H1 (cell line): ENCODE measurements around the gene KCNJ5. TPM values are rescaled to one million over a fixed set of nuclear protein-coding genes. Genes with fewer than 3 reads are reported as not detected.

Source experiments
- CTCF ChIA-PET: fragments of 300-600 bp; sonication (Branson Sonifier 250); formaldehyde crosslinking; loops from one replicate; lab custom pipeline; 2021; ENCODE audit not compliant: partially characterized antibody; lab: Charles Lee
- POLR2A ChIA-PET: fragments of 300-600 bp; sonication (Branson Sonifier 250); formaldehyde crosslinking; loops from one replicate; lab custom pipeline; 2021; ENCODE audit warnings: inconsistent platforms; ENCODE audit not compliant: partially characterized antibody; lab: Charles Lee
- DNase-seq, 2 experiments: peaks; one replicate each; pipeline versions ENCODE4 v3.0.0 to v3.0.0-alpha.2; 2010 to 2022; ENCODE audit warnings: low spot score in 2 of 2, low read depth in 1 of 2, mixed read lengths in 1 of 2
- FAIRE-seq: peaks from 2 replicates; lab custom pipeline; 2011; peaks lifted over from hg19 to GRCh38; lab: Jason Lieb, UNC
- H2AFZ ChIP-seq: 2 replicates; pipeline ENCODE4 v1.8.1; 2012; ENCODE audit warnings: low read length, inconsistent platforms
- H2AK5ac ChIP-seq: 2 replicates; pipeline ENCODE4 v1.6.1; 2013; ENCODE audit warnings: low read depth, low read length
- H2BK120ac ChIP-seq: replicated peaks from 2 replicates; pipeline ENCODE3; 2013; ENCODE audit warnings: low read depth, low read length, inconsistent platforms
- H2BK12ac ChIP-seq: 2 replicates; pipeline ENCODE4 v1.6.1; 2013; ENCODE audit warnings: low read depth, low read length
- H2BK15ac ChIP-seq: 2 replicates; pipeline ENCODE4 v1.6.1; 2013; ENCODE audit warnings: low read length
- H2BK20ac ChIP-seq: 2 replicates; pipeline ENCODE4 v1.6.1; 2013; ENCODE audit warnings: low read length
- H2BK5ac ChIP-seq: 2 replicates; pipeline ENCODE4 v1.6.1; 2013; ENCODE audit warnings: low read depth, low read length
- H3K14ac ChIP-seq: 2 replicates; pipeline ENCODE4 v1.6.1; 2013; ENCODE audit warnings: inconsistent platforms; ENCODE audit not compliant: insufficient read length
- H3K18ac ChIP-seq: 2 replicates; pipeline ENCODE4 v1.6.1; 2013; ENCODE audit warnings: low read length; ENCODE audit errors: extremely low read depth
- H3K23ac ChIP-seq: 2 replicates; pipeline ENCODE4 v1.6.1; 2013; ENCODE audit warnings: inconsistent platforms; ENCODE audit not compliant: insufficient read length
- H3K23me2 ChIP-seq: 2 replicates; pipeline ENCODE4 v1.6.1; 2013; ENCODE audit warnings: low read depth, low read length
- H3K27ac ChIP-seq: 2 replicates; pipeline ENCODE4 v1.6.1; 2011; ENCODE audit warnings: low read depth, low read length, inconsistent platforms
- H3K27me3 ChIP-seq, 4 experiments: replicated peaks in 1 of 4; 1 replicate in 1 of 4; 2 replicates in 3 of 4; pipeline versions ENCODE4 v1.6.1 to v1.8.1; 2011 to 2013; ENCODE audit warnings: low read length in 3 of 4, mild to moderate bottlenecking in 3 of 4, inconsistent platforms in 2 of 4, mixed read lengths in 2 of 4, moderate library complexity in 1 of 4; ENCODE audit not compliant: control insufficient read depth in 3 of 4, insufficient read depth in 3 of 4; ENCODE audit errors: extremely low read depth in 1 of 4
- H3K36me3 ChIP-seq, 4 experiments: 2 replicates each; pipeline versions ENCODE4 v1.6.1 to v1.8.1; 2011 to 2013; ENCODE audit warnings: mild to moderate bottlenecking in 4 of 4, low read length in 3 of 4, moderate library complexity in 2 of 4, control low read depth in 1 of 4, inconsistent platforms in 1 of 4; ENCODE audit not compliant: insufficient read depth in 4 of 4, control insufficient read depth in 2 of 4
- H3K4ac ChIP-seq: replicated peaks from 2 replicates; pipeline ENCODE3; 2013; ENCODE audit warnings: low read length, low read depth, mixed read lengths, inconsistent platforms; ENCODE audit not compliant: insufficient read length
- H3K4me1 ChIP-seq, 4 experiments: replicated peaks in 1 of 4; 1 replicate in 1 of 4; 2 replicates in 3 of 4; pipeline versions ENCODE4 v1.6.1 to v1.8.1; 2011 to 2013; ENCODE audit warnings: low read length in 3 of 4, inconsistent platforms in 2 of 4, mixed read lengths in 1 of 4; ENCODE audit not compliant: insufficient read depth in 4 of 4, control insufficient read depth in 3 of 4
- H3K4me2 ChIP-seq, 2 experiments: 2 replicates each; pipeline versions ENCODE4 v1.6.1 to v1.8.1; 2011 to 2013; ENCODE audit warnings: low read depth in 2 of 2, low read length in 2 of 2, control low read depth in 1 of 2, inconsistent platforms in 1 of 2, mild to moderate bottlenecking in 1 of 2; ENCODE audit not compliant: insufficient read depth in 1 of 2
- H3K4me3 ChIP-seq, 4 experiments: fragments of 200-600, 300-600 bp in 1 of 4; sonication (generic), shearing (Covaris generic), sonication (Bioruptor Twin) in 1 of 4; 2 replicates each; pipeline versions ENCODE4 v1.5.1 to v1.8.1; 2011 to 2016; ENCODE audit warnings: low read length in 4 of 4, low read depth in 3 of 4, control low read depth in 2 of 4, inconsistent platforms in 2 of 4, mild to moderate bottlenecking in 2 of 4, mixed read lengths in 1 of 4, moderate library complexity in 1 of 4; ENCODE audit not compliant: insufficient read depth in 2 of 4; ENCODE audit errors: extremely low read depth in 1 of 4
- H3K56ac ChIP-seq: replicated peaks from 2 replicates; pipeline ENCODE3; 2013; ENCODE audit warnings: low read depth, mild to moderate bottlenecking, mixed read lengths, low read length, inconsistent platforms; ENCODE audit not compliant: insufficient read length
- H3K79me1 ChIP-seq: 2 replicates; pipeline ENCODE4 v1.6.1; 2013; ENCODE audit warnings: low read depth, low read length, control low read depth
- H3K79me2 ChIP-seq, 2 experiments: 2 replicates each; pipeline versions ENCODE4 v1.6.1 to v1.8.1; 2012 to 2013; ENCODE audit warnings: low read length in 2 of 2, mild to moderate bottlenecking in 2 of 2, inconsistent platforms in 1 of 2; ENCODE audit not compliant: insufficient read depth in 2 of 2, control insufficient read depth in 1 of 2
- H3K9ac ChIP-seq, 4 experiments: replicated peaks in 1 of 4; 1 replicate in 1 of 4; 2 replicates in 3 of 4; pipeline versions ENCODE4 v1.6.1 to v1.8.1; 2011 to 2013; ENCODE audit warnings: low read depth in 3 of 4, low read length in 3 of 4, control low read depth in 2 of 4, mild to moderate bottlenecking in 2 of 4, moderate library complexity in 2 of 4, inconsistent platforms in 1 of 4; ENCODE audit errors: extremely low read depth in 1 of 4
- H3K9me3 ChIP-seq, 2 experiments: 2 replicates each; pipeline versions ENCODE4 v1.6.1 to v1.8.1; 2012 to 2013; ENCODE audit warnings: mild to moderate bottlenecking in 2 of 2, moderate library complexity in 2 of 2, control low read depth in 1 of 2, inconsistent platforms in 1 of 2, low read depth in 1 of 2, low read length in 1 of 2, mixed read lengths in 1 of 2; ENCODE audit not compliant: insufficient read depth in 2 of 2
- H4K20me1 ChIP-seq, 2 experiments: replicated peaks in 1 of 2; 2 replicates each; pipeline versions ENCODE3 to v1.8.1; 2011 to 2013; ENCODE audit warnings: inconsistent platforms in 2 of 2, low read length in 2 of 2, mild to moderate bottlenecking in 1 of 2; ENCODE audit not compliant: insufficient read depth in 2 of 2, control insufficient read depth in 1 of 2
- H4K5ac ChIP-seq: 2 replicates; pipeline ENCODE4 v1.6.1; 2013; ENCODE audit warnings: low read length, low read depth, mixed read lengths, inconsistent platforms; ENCODE audit not compliant: insufficient read length
- H4K8ac ChIP-seq: 2 replicates; pipeline ENCODE4 v1.8.0; 2013; ENCODE audit warnings: mild to moderate bottlenecking, moderate library complexity, low read length, inconsistent platforms; ENCODE audit not compliant: insufficient read depth; ENCODE audit errors: extremely low read depth
- H4K91ac ChIP-seq: replicated peaks from 2 replicates; pipeline ENCODE3; 2013; ENCODE audit warnings: low read length, mixed read lengths, inconsistent platforms; ENCODE audit not compliant: insufficient read length
- CHD1 ChIP-seq: IDR thresholded peaks from 2 replicates; pipeline ENCODE4 v1.6.1; 2012; ENCODE audit warnings: low read depth, low read length, improper control_type of control experiment
- EGR1 ChIP-seq: IDR thresholded peaks from 2 replicates; pipeline ENCODE4 v1.6.1; 2011; ENCODE audit warnings: low read depth, low read length, borderline replicate concordance
- EZH2 ChIP-seq: fragments of 200-600 bp; sonication (generic); IDR thresholded peaks from 2 replicates; pipeline ENCODE4 v1.7.1; 2012; ENCODE audit warnings: low read depth, mild to moderate bottlenecking, moderate library complexity, low read length, inconsistent platforms; ENCODE audit not compliant: severe bottlenecking
- JUN ChIP-seq: IDR thresholded peaks from 2 replicates; pipeline ENCODE4 v1.6.1; 2011; ENCODE audit warnings: low read depth, mild to moderate bottlenecking, improper control_type of control experiment, low read length
- POU5F1 ChIP-seq: IDR thresholded peaks from 2 replicates; pipeline ENCODE4 v1.6.1; 2011; ENCODE audit warnings: low read depth, mild to moderate bottlenecking, low read length, moderate library complexity
- RAD21 ChIP-seq, 2 experiments: IDR thresholded peaks in 1 of 2; conservative IDR thresholded peaks in 1 of 2; 2 replicates each; pipeline ENCODE4 v1.6.1; 2011; ENCODE audit warnings: low read depth in 2 of 2, low read length in 2 of 2, improper control_type of control experiment in 1 of 2, inconsistent platforms in 1 of 2, mild to moderate bottlenecking in 1 of 2, moderate library complexity in 1 of 2
- RBBP5 ChIP-seq: IDR thresholded peaks from 2 replicates; pipeline ENCODE4 v1.7.1; 2012; ENCODE audit warnings: low read depth, mild to moderate bottlenecking, inconsistent platforms, low read length, moderate library complexity, borderline replicate concordance
- TBP ChIP-seq: IDR thresholded peaks from 2 replicates; pipeline ENCODE4 v1.6.1; 2011; ENCODE audit warnings: low read depth, low read length, improper control_type of control experiment
- YY1 ChIP-seq: IDR thresholded peaks from 2 replicates; pipeline ENCODE4 v1.6.1; 2011; ENCODE audit warnings: low read depth, mild to moderate bottlenecking, low read length
- WGBS, 2 experiments: shearing (Covaris generic) in 1 of 2; methylation state at CpG; one replicate each; pipeline versions ENCODE4 v1.1.6 to v1.1.7; 2013 to 2015; ENCODE audit warnings: low lambda C conversion rate in 2 of 2, mixed read lengths in 2 of 2, inconsistent platforms in 1 of 2, low coverage in 1 of 2, missing lambda C conversion rate in 1 of 2; ENCODE audit not compliant: insufficient replicate concordance in 2 of 2, insufficient coverage in 1 of 2, insufficient read length in 1 of 2; ENCODE audit errors: extremely low coverage in 1 of 2, missing lambda C conversion rate in 1 of 2; 5-methylcytosine and 5-hydroxymethylcytosine counted together
- polyA plus RNA-seq, 7 experiments: library from polyadenylated mRNA; depleted of rRNA in 3 of 7; stranded (reverse) in 5 of 7; unstranded in 2 of 7; fragments of >200 nt in 5 of 7; fragments of 200-250 nt in 2 of 7; gene quantifications; 1 replicate in 5 of 7; 2 replicates in 1 of 7; 4 replicates in 1 of 7; pipeline versions ENCODE4 v1.2.1 to v1.2.3, GENCODE V29; 2011 to 2013; ENCODE audit warnings: missing spikeins in 2 of 7, mixed read lengths in 2 of 7
- total RNA-seq: library from RNA; stranded (reverse); fragmentation: NEBNext Ultra II Directional; extraction: Animal tissue kit (Norgen Biotek cat#: 25700); gene quantifications from 2 replicates; pipeline ENCODE4 v1.2.1, GENCODE V29; 2021
- TF ChIP-seq, protein P1 (sequence below): IDR thresholded peaks from 2 replicates; pipeline ENCODE4 v1.6.1; 2011; ENCODE audit warnings: low read depth, mild to moderate bottlenecking, low read length; ENCODE audit not compliant: insufficient read depth

Gene KCNJ5
- total and polyA plus RNA-seq, 2 of the 8 experiments (the other 6 are each of a cell fraction or from before 2014, with no cell fraction given) = 0.05 TPM; not detected in 1

DNA sequence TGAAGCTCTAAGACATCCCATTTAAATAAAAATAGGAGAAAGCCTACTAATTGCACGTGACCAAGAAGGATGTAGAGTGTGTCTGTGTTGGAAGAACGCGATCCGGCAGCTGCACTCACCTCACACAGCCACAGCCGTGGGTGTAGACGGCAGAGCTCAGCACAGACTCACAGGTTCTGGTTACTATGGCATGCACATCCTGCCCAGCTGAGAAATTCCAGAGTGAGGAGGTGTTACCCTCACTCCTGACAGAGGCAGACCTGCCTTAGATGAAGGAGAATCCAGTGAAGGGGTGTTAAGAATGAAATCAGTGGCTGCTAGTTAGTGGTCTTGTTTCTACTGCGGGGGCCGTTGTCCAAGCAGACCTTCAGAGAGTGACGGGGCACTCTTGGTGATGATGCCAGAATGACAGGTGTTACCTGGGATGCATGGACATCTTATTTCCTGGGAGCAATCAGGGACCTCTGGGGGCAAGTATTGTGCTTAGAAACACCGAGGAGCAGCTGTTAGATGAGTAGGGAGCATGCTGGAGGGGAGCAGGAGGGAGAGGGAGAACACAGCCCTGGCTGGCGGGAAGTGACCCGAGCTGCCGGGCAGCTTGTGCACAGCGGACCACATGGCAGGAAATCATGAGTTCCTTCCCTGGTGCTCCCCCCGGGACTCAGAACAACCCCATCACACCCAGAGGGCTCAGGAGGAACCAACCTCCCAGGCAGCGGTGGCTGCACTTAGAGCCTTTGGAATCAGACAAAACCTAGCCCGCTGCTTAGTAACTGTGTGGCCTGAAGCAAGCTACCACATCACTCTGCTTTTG, 12.3 kb downstream of the KCNJ5 start:
- no peaks in the 10 kb centered on the region; a peak in 2 of 4 replicates for H3K9me3 ChIP-seq
- no peak overlapping the region for H2BK120ac ChIP-seq
- peak overlapping the region; percentile 80 to 84 for H3K4me2 ChIP-seq
- no peak overlapping the region for H2BK20ac ChIP-seq
- no peak overlapping the region for H3K14ac ChIP-seq
- H3K27me3 ChIP-seq = peaks cover 55 to 86% (median 80%) of the 10 kb centered on the region in 4 experiments
- DNase-seq = peak in 1 of 2 experiments; percentile 64
- no peak overlapping the region for H4K91ac ChIP-seq
- no peak overlapping the region for H3K23ac ChIP-seq
- peak overlapping the region; percentile 10 to 68 (median 26); a peak in 5 of 8 replicates for H3K4me3 ChIP-seq
- no peak overlapping the region for H4K5ac ChIP-seq
- peaks cover 3 to 16% of the 10 kb centered on the region in 2 experiments for H4K20me1 ChIP-seq
- H3K27ac ChIP-seq = no peak overlapping the region
- no peaks in the 10 kb centered on the region for H3K36me3 ChIP-seq
- WGBS, 2 experiments = 4% methylated on average over 17 of the region's 17 CpGs; no CpG with 5 or more reads in 1 of the 2 experiments
- no peak overlapping the region; a peak in 1 of 7 replicates for H3K9ac ChIP-seq
- no peak overlapping the region for H3K4ac ChIP-seq
- no peak overlapping the region for H2AK5ac ChIP-seq
- no peak overlapping the region for H3K56ac ChIP-seq
- no peak overlapping the region for H2BK12ac ChIP-seq
- no peak overlapping the region for H3K18ac ChIP-seq
- H4K8ac ChIP-seq = no peak overlapping the region
- H2AFZ ChIP-seq = no peak overlapping the region
- no peaks in the 10 kb centered on the region for H3K79me2 ChIP-seq
- peaks cover 6% of the 10 kb centered on the region; the same call in 1 of the 2 replicates for H3K23me2 ChIP-seq
- H2BK15ac ChIP-seq = peak overlapping the region; percentile 35; the same call in 1 of the 2 replicates
- peaks cover 11 to 30% (median 23%) of the 10 kb centered on the region in 4 experiments for H3K4me1 ChIP-seq
- CTCF ChIA-PET = interaction anchor here (0.5 to 14.9 kb wide), 11 partner anchors 14 to 82 kb away, joined by 3 to 332 read pairs (median 5); partner anchors contain the start of genes KCNJ5 and TP53AIP1
- no peak overlapping the region for H2BK5ac ChIP-seq
- POLR2A ChIA-PET = interaction anchor here (1.5 to 2.7 kb wide), 2 partner anchors 13 to 46 kb away, joined by 4 to 19 read pairs; partner anchors contain the start of gene KCNJ5
- no peaks in the 10 kb centered on the region for H3K79me1 ChIP-seq
- FAIRE-seq = no peak
- no peak for TF ChIP-seq CHD1
- TF ChIP-seq POU5F1 = no peak
- TF ChIP-seq RAD21 (IDR thresholded peaks at IDR 0.05 in 1 of 2, conservative IDR thresholded peaks at IDR 0.05 in 1 of 2; ENCODE audit: low read depth in 2 of 2, low read length in 2 of 2) = no peak
- peak; percentile 67; the same call in 1 of the 2 replicates for TF ChIP-seq EGR1
- TF ChIP-seq EZH2 = no peak
- TF ChIP-seq, protein P1, sequence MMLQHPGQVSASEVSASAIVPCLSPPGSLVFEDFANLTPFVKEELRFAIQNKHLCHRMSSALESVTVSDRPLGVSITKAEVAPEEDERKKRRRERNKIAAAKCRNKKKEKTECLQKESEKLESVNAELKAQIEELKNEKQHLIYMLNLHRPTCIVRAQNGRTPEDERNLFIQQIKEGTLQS = no peak
- no peak for TF ChIP-seq JUN
- TF ChIP-seq YY1 = 0 out of 2 replicates have a peak, but pooled peaks have one; percentile 29
- TF ChIP-seq RBBP5 = no peak
- TF ChIP-seq TBP = no peak
